ENCODE data around the gene FN3K. TPM values are rescaled to one million over a fixed set of nuclear protein-coding genes. Genes with fewer than 3 reads are reported as not detected.

The FN3K gene
- total RNA-seq, 4 donors from 2014 or later, result 1.1 to 5.5 (median 2.7) TPM

DNA sequence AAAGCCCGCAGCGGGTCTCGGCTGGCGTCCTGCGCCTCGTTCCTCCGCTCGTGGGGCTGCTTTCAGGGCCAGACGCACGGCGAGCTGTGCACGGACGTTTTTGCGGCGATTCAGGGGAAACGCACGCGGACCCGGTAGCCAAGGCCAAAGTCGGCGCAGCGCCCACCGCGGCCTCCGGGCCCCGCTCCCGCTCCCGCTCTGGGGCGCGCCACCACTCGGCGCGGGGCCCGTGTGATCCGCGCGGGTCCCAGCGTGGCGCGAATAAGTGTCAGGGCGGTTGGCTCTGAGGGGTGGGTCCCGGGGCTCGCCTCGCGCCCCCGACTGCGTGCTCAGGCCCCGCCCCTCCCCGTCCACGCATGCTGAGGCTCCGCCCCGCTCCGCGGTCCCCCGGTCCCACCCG is 15.8 kb downstream of the FN3K start:
- Histone ChIP-seq H3K4me1 (peaks cover 12 to 17% of the 10 kb centered on the region in 2 donors), H3K36me3 (no peaks in the 10 kb centered on the region), H3K4me3 (peak overlapping the region; percentile 49 to 91 (median 62)), H3K9me3 (no peaks in the 10 kb centered on the region), H3K27ac (peak overlapping the region; percentile 82 to 95 (median 86)), H3K27me3 (no peaks in the 10 kb centered on the region)
- intact Hi-C loops (cut with DNase I; ENCODE audit: low total_unique reads), result loop anchor here (1.0 kb wide), 2 partner anchors 35 to 52 kb away; partner anchors contain the start of gene FN3KRP
- ATAC-seq (no peak), DNase-seq (no peak)
- TF ChIP-seq, protein P1, sequence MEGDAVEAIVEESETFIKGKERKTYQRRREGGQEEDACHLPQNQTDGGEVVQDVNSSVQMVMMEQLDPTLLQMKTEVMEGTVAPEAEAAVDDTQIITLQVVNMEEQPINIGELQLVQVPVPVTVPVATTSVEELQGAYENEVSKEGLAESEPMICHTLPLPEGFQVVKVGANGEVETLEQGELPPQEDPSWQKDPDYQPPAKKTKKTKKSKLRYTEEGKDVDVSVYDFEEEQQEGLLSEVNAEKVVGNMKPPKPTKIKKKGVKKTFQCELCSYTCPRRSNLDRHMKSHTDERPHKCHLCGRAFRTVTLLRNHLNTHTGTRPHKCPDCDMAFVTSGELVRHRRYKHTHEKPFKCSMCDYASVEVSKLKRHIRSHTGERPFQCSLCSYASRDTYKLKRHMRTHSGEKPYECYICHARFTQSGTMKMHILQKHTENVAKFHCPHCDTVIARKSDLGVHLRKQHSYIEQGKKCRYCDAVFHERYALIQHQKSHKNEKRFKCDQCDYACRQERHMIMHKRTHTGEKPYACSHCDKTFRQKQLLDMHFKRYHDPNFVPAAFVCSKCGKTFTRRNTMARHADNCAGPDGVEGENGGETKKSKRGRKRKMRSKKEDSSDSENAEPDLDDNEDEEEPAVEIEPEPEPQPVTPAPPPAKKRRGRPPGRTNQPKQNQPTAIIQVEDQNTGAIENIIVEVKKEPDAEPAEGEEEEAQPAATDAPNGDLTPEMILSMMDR (IDR thresholded peaks at IDR 0.05 in 4 of 5, conservative IDR thresholded peaks at IDR 0.05 in 1 of 5), result no peak
- TF ChIP-seq POLR2A (IDR thresholded peaks at IDR 0.05), result peak in 1 of 2 donors; percentile 7
- in situ Hi-C loops (cut with MboI; ENCODE audit: low sequenced_read_pairs in 4 of 4), result loop anchor here in 3 of 4 donors (10.0 to 25.0 kb wide), 3 partner anchors 89 to 389 kb away; partner anchors contain the start of genes TEX19 (in 1 of the 3) and UTS2R (in 1 of the 3)

DNA sequence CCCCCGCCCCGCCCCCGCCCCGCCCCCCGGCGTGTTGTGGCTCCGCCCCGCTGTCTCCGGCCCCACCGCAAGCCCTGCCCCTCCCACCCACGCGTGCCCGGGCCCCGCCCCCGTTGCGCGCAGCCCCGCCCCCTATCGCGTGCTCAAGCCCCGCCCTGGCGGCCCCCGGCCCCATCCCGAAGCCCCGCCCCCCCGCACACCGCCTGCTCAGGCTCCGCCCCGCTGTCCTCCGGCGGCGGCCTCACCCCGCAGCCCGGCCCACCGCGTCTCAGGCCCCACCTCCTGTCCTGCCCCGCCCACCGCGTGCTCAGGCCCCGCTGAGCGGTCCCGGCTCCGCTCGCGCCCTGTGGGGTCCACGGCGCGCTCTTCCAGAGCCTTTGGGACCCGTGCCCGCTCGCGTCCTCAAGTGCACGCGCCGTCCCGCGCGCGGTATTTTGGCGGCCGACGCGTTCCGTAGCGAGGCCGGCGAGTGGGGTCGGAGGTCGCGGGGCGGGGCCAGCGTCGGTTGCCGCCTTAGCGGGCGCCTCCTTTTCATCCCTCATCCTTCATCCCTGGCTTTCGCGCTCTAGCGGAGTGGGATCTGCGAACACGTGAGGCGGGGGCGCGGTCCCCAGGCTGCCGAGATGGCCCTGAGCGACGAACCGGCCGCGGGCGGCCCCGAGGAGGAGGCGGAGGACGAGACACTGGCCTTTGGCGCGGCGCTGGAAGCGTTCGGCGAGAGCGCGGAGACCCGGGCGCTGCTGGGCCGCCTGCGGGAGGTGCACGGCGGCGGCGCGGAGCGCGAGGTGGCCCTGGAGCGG is 16.4 kb downstream of the FN3K start, which contains the start of gene TBCD:
TBCD (plus strand) TSS at position 495 of the 800 bp plus-strand sequence; CDS start at position 624, 129 bp downstream.
- Histone ChIP-seq H3K36me3 (no peaks in the 10 kb centered on the region), H3K4me3 (peak within 1 kb of the TSS; percentile 67 to 91 (median 80)), H3K9me3 (no peaks in the 10 kb centered on the region), H3K27ac (peak within 1 kb of the TSS; percentile 82 to 95 (median 86)), H3K4me1 (peaks cover 12 to 17% of the 10 kb centered on the region in 2 donors), H3K27me3 (no peaks in the 10 kb centered on the region)
- ATAC-seq, result peak; percentile 91
- DNase-seq, result peak; percentile 78 to 83
- peak; percentile 37 to 60 for TF ChIP-seq POLR2A (IDR thresholded peaks at IDR 0.05)
- TF ChIP-seq, protein P1 (IDR thresholded peaks at IDR 0.05 in 4 of 5, conservative IDR thresholded peaks at IDR 0.05 in 1 of 5), result peak in 1 of 5 experiments; percentile 29
- intact Hi-C loops (cut with DNase I; ENCODE audit: low total_unique reads) (loop anchor here (1.0 kb wide), 3 partner anchors 35 to 103 kb away; partner anchors contain the start of genes FN3KRP and WDR45B), in situ Hi-C loops (cut with MboI; ENCODE audit: low sequenced_read_pairs in 4 of 4) (loop anchor here in 3 of 4 donors (10.0 to 25.0 kb wide), 3 partner anchors 89 to 389 kb away; partner anchors contain the start of genes TEX19 (in 1 of the 3) and UTS2R (in 1 of the 3))

DNA sequence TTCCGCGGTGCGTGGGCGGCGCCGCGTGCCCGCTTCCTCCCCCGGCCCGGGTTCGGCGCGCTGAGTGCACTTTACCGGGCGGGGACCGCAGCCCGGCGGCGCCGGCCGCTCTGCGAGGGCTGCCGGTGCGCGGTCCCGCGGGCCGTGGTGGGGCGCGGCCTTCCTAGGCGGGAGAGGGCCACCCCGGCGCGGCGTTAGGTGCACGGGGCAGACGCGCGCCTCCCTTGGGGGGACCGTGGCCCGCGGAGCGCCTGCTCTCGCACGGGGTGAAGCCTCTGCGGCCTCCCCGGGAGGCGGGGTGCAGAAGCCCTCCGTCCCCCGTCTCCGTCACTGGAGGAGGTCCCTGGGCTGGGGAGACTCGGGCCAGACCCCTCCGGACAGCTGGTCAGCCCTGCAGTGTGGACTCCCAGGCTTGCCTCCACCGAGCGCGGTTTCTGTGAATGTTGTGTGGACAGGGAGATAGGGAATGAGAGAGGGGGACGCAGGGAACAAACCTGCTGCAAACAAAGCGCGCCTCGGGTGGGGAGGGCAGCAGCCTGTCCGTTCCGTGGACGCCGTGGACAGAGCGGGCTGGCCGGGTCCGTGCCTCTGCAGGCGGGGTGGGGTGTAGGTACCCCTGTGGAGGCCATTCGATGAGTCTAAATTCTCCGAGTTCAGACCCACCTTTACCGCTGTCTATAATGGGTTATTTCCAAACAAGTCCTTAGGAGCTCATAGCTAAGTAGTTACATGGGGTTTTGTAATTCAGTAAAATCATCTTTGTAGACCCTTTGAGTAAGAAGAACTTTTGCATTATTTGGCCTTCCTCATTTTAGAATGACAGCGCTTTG is 17.2 kb downstream of the FN3K start:
- peak overlapping the region; percentile 67 to 91 (median 80) for H3K4me3 ChIP-seq
- H3K27ac ChIP-seq, result peak overlapping the region; percentile 82 to 95 (median 86)
- H3K27me3 ChIP-seq, result no peaks in the 10 kb centered on the region
- no peaks in the 10 kb centered on the region for H3K9me3 ChIP-seq
- peak; percentile 6 to 8 for ATAC-seq
- peaks cover 12 to 17% of the 10 kb centered on the region in 2 donors for H3K4me1 ChIP-seq
- TF ChIP-seq, protein P1 (IDR thresholded peaks at IDR 0.05 in 4 of 5, conservative IDR thresholded peaks at IDR 0.05 in 1 of 5), result no peak
- no peak for TF ChIP-seq POLR2A (IDR thresholded peaks at IDR 0.05)
- intact Hi-C loops (cut with DNase I; ENCODE audit: low total_unique reads) (loop anchor here (1.0 kb wide), 1 partner anchor 104 kb away; the partner anchor contains the start of gene WDR45B), in situ Hi-C loops (cut with MboI; ENCODE audit: low sequenced_read_pairs in 4 of 4) (loop anchor here in 3 of 4 donors (10.0 to 25.0 kb wide), 3 partner anchors 90 to 390 kb away; partner anchors contain the start of genes TEX19 (in 1 of the 3) and UTS2R (in 1 of the 3))
- no peak for DNase-seq
- H3K36me3 ChIP-seq, result no peaks in the 10 kb centered on the region

DNA sequence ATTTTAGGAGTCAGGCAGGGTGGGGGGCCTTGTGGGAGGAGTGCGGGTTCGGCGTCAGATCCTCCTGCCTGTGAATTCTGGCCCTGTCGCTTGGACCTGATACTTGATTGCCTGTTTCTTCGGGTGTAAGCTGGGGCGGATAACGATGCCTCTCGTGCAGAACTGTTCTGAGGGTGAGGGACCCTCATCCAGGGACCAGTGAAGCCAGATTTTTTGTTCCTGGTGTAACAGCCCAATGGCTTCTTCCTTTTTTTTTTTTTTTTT is 17.7 kb downstream of the FN3K start:
- Histone ChIP-seq H3K36me3 (no peaks in the 10 kb centered on the region), H3K27me3 (no peaks in the 10 kb centered on the region), H3K4me3 (peak overlapping the region; percentile 67 to 91 (median 80)), H3K9me3 (no peaks in the 10 kb centered on the region), H3K4me1 (peaks cover 12 to 17% of the 10 kb centered on the region in 2 donors), H3K27ac (peak overlapping the region in 1 of 4 donors; percentile 83)
- ATAC-seq (no peak), DNase-seq (no peak)
- in situ Hi-C loops (cut with MboI; ENCODE audit: low sequenced_read_pairs in 4 of 4), result loop anchor here in 3 of 4 donors (10.0 to 25.0 kb wide), 3 partner anchors 91 to 391 kb away; partner anchors contain the start of genes TEX19 (in 1 of the 3) and UTS2R (in 1 of the 3)
- intact Hi-C loops (cut with DNase I; ENCODE audit: low total_unique reads), result no loop called here
- TF ChIP-seq, protein P1 (IDR thresholded peaks at IDR 0.05 in 4 of 5, conservative IDR thresholded peaks at IDR 0.05 in 1 of 5), result no peak
- TF ChIP-seq POLR2A (IDR thresholded peaks at IDR 0.05), result no peak

Data from gastrocnemius medialis (tissue), 4 donors.